Measurements from ENCODE around the gene GARNL3. TPM values are rescaled to one million over a fixed set of nuclear protein-coding genes. Genes with fewer than 3 reads are reported as not detected.

Gene GARNL3
- total and polyA plus RNA-seq, 2 donors from 2014 or later: 2.6 to 10.2 TPM

GRCh38 chr9:127407492-127407843, 142.9 kb downstream of the GARNL3 start:
- DNase-seq: no peak
- H3K4me3 ChIP-seq (ENCODE audit: low read length in 3 of 3): no peak overlapping the region
- peaks cover 0 to 20% (median 13%) of the 10 kb centered on the region in 3 donors for H3K36me3 ChIP-seq (ENCODE audit: control insufficient read depth in 2 of 3, insufficient read depth in 3 of 3, low read length in 3 of 3)
- intact Hi-C loops (cut with DNase I): no loop called here
- H3K4me1 ChIP-seq (ENCODE audit: control insufficient read depth in 2 of 3, insufficient read depth in 2 of 3, low read depth in 1 of 3, low read length in 3 of 3): no peaks in the 10 kb centered on the region
- no peak overlapping the region for H3K27ac ChIP-seq (ENCODE audit: low read depth in 2 of 2, low read length in 2 of 2)
- no peak overlapping the region for H3K9ac ChIP-seq (ENCODE audit: low read length in 3 of 3)
- TF ChIP-seq CTCF (IDR thresholded peaks at IDR 0.05; ENCODE audit: borderline replicate concordance, extremely low read depth, insufficient read depth): no peak
- no peak for FAIRE-seq
- H3K27me3 ChIP-seq (ENCODE audit: control insufficient read depth, insufficient read depth, low read length): no peaks in the 10 kb centered on the region
- H3K9me3 ChIP-seq (ENCODE audit: control insufficient read depth in 2 of 3, insufficient read depth in 1 of 3, low read length in 3 of 3): no peaks in the 10 kb centered on the region

- no peak for DNase-seq
- Histone ChIP-seq H3K9ac (ENCODE audit: low read length in 3 of 3) (no peak overlapping the region), H3K9me3 (ENCODE audit: control insufficient read depth in 2 of 3, insufficient read depth in 1 of 3, low read length in 3 of 3) (no peaks in the 10 kb centered on the region), H3K4me1 (ENCODE audit: control insufficient read depth in 2 of 3, insufficient read depth in 2 of 3, low read depth in 1 of 3, low read length in 3 of 3) (no peaks in the 10 kb centered on the region), H3K27ac (ENCODE audit: low read depth in 2 of 2, low read length in 2 of 2) (no peak overlapping the region), H3K36me3 (ENCODE audit: control insufficient read depth in 2 of 3, insufficient read depth in 3 of 3, low read length in 3 of 3) (peaks cover 0 to 4% (median 0%) of the 10 kb centered on the region in 3 donors), H3K4me3 (ENCODE audit: low read length in 3 of 3) (no peak overlapping the region), H3K27me3 (ENCODE audit: control insufficient read depth, insufficient read depth, low read length) (no peaks in the 10 kb centered on the region)
- intact Hi-C loops (cut with DNase I): no loop called here
- no peak for TF ChIP-seq CTCF (IDR thresholded peaks at IDR 0.05; ENCODE audit: borderline replicate concordance, extremely low read depth, insufficient read depth)
- no peak for FAIRE-seq
Observed at GRCh38 chr9:127411122-127411521, 146.5 kb downstream of the GARNL3 start.

GRCh38 chr9:127415141-127415540, 150.6 kb downstream of the GARNL3 start:
- Histone ChIP-seq H3K27ac (ENCODE audit: low read depth in 2 of 2, low read length in 2 of 2) (no peak overlapping the region), H3K4me1 (ENCODE audit: control insufficient read depth in 2 of 3, insufficient read depth in 2 of 3, low read depth in 1 of 3, low read length in 3 of 3) (peaks cover 0 to 2% (median 0%) of the 10 kb centered on the region in 3 donors), H3K36me3 (ENCODE audit: control insufficient read depth in 2 of 3, insufficient read depth in 3 of 3, low read length in 3 of 3) (no peaks in the 10 kb centered on the region), H3K9me3 (ENCODE audit: control insufficient read depth in 2 of 3, insufficient read depth in 1 of 3, low read length in 3 of 3) (no peaks in the 10 kb centered on the region), H3K27me3 (ENCODE audit: control insufficient read depth, insufficient read depth, low read length) (no peaks in the 10 kb centered on the region), H3K9ac (ENCODE audit: low read length in 3 of 3) (no peak overlapping the region), H3K4me3 (ENCODE audit: low read length in 3 of 3) (no peak overlapping the region)
- DNase-seq (no peak), FAIRE-seq (no peak)
- intact Hi-C loops (cut with DNase I): no loop called here
- no peak for TF ChIP-seq CTCF (IDR thresholded peaks at IDR 0.05; ENCODE audit: borderline replicate concordance, extremely low read depth, insufficient read depth)

- DNase-seq (no peak), FAIRE-seq (no peak)
- no peak overlapping the region for H3K27ac ChIP-seq (ENCODE audit: low read depth in 2 of 2, low read length in 2 of 2)
- H3K9ac ChIP-seq (ENCODE audit: low read length in 3 of 3): no peak overlapping the region
- TF ChIP-seq CTCF (IDR thresholded peaks at IDR 0.05; ENCODE audit: borderline replicate concordance, extremely low read depth, insufficient read depth): no peak
- H3K4me1 ChIP-seq (ENCODE audit: control insufficient read depth in 2 of 3, insufficient read depth in 2 of 3, low read depth in 1 of 3, low read length in 3 of 3): peaks cover 0 to 2% (median 0%) of the 10 kb centered on the region in 3 donors
- H3K9me3 ChIP-seq (ENCODE audit: control insufficient read depth in 2 of 3, insufficient read depth in 1 of 3, low read length in 3 of 3): no peaks in the 10 kb centered on the region
- intact Hi-C loops (cut with DNase I): no loop called here
- H3K27me3 ChIP-seq (ENCODE audit: control insufficient read depth, insufficient read depth, low read length): no peaks in the 10 kb centered on the region
- H3K4me3 ChIP-seq (ENCODE audit: low read length in 3 of 3): no peak overlapping the region
- H3K36me3 ChIP-seq (ENCODE audit: control insufficient read depth in 2 of 3, insufficient read depth in 3 of 3, low read length in 3 of 3): no peaks in the 10 kb centered on the region
Observed at GRCh38 chr9:127415657-127416056, 151.1 kb downstream of the GARNL3 start.
